ENCODE data around the gene PREX1. TPM values are rescaled to one million over a fixed set of nuclear protein-coding genes. Genes with fewer than 3 reads are reported as not detected.
"Not testable (repeated sequence)": the region's sequence is repeated elsewhere in the genome, so short reads cannot be mapped to it uniquely, and the experiment has no call there.

PREX1 gene
- total RNA-seq, 1 donor from 2014 or later: 17.7 TPM

- DNase-seq (ENCODE audit: extremely low spot score in 2 of 2): no peak
- no peaks in the 10 kb centered on the region for H3K36me3 ChIP-seq
- TF ChIP-seq, protein P1, sequence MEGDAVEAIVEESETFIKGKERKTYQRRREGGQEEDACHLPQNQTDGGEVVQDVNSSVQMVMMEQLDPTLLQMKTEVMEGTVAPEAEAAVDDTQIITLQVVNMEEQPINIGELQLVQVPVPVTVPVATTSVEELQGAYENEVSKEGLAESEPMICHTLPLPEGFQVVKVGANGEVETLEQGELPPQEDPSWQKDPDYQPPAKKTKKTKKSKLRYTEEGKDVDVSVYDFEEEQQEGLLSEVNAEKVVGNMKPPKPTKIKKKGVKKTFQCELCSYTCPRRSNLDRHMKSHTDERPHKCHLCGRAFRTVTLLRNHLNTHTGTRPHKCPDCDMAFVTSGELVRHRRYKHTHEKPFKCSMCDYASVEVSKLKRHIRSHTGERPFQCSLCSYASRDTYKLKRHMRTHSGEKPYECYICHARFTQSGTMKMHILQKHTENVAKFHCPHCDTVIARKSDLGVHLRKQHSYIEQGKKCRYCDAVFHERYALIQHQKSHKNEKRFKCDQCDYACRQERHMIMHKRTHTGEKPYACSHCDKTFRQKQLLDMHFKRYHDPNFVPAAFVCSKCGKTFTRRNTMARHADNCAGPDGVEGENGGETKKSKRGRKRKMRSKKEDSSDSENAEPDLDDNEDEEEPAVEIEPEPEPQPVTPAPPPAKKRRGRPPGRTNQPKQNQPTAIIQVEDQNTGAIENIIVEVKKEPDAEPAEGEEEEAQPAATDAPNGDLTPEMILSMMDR (IDR thresholded peaks at IDR 0.05): no peak
- TF ChIP-seq POLR2AphosphoS5 (IDR thresholded peaks at IDR 0.05; ENCODE audit: insufficient read depth in 1 of 2, low read depth in 1 of 2) (no peak), POLR2A (IDR thresholded peaks at IDR 0.05) (no peak)
- no peaks in the 10 kb centered on the region for H3K9me3 ChIP-seq
- H3K4me3 ChIP-seq: no peak overlapping the region
- H3K27ac ChIP-seq: no peak overlapping the region
- intact Hi-C loops (cut with DNase I): no loop called here
- no peaks in the 10 kb centered on the region for H3K4me1 ChIP-seq
- no peaks in the 10 kb centered on the region for H3K27me3 ChIP-seq
Measured at GRCh38 chr20:48758206-48758820, 69.5 kb downstream of the PREX1 start.

GRCh38 chr20:48756774-48757173, 71.0 kb downstream of the PREX1 start:
- H3K27ac ChIP-seq; H3K9me3 ChIP-seq; H3K36me3 ChIP-seq; H3K27me3 ChIP-seq; DNase-seq (ENCODE audit: extremely low spot score in 2 of 2); H3K4me1 ChIP-seq; H3K4me3 ChIP-seq; intact Hi-C loops (cut with DNase I): not testable (repeated sequence)

- H3K4me3 ChIP-seq: no peak overlapping the region
- H3K27ac ChIP-seq: no peak overlapping the region
- no peak for DNase-seq (ENCODE audit: extremely low spot score in 2 of 2)
- no peaks in the 10 kb centered on the region for H3K9me3 ChIP-seq
- TF ChIP-seq POLR2AphosphoS5 (IDR thresholded peaks at IDR 0.05; ENCODE audit: insufficient read depth in 1 of 2, low read depth in 1 of 2): no peak
- TF ChIP-seq, protein P1 (IDR thresholded peaks at IDR 0.05): no peak
- TF ChIP-seq POLR2A (IDR thresholded peaks at IDR 0.05): no peak
- H3K27me3 ChIP-seq: no peaks in the 10 kb centered on the region
- H3K4me1 ChIP-seq: peaks cover 11% of the 10 kb centered on the region
- intact Hi-C loops (cut with DNase I): no loop called here
- no peaks in the 10 kb centered on the region for H3K36me3 ChIP-seq
Measured at GRCh38 chr20:48754292-48754691, 73.5 kb downstream of the PREX1 start.

GRCh38 chr20:48752963-48753362, 74.8 kb downstream of the PREX1 start:
- H3K4me1 ChIP-seq: peaks cover 11% of the 10 kb centered on the region
- H3K27me3 ChIP-seq: no peaks in the 10 kb centered on the region
- intact Hi-C loops (cut with DNase I): no loop called here
- no peak overlapping the region for H3K27ac ChIP-seq
- no peak overlapping the region for H3K4me3 ChIP-seq
- no peaks in the 10 kb centered on the region for H3K9me3 ChIP-seq
- DNase-seq (ENCODE audit: extremely low spot score in 2 of 2): no peak
- no peak for TF ChIP-seq POLR2A (IDR thresholded peaks at IDR 0.05)
- TF ChIP-seq, protein P1 (IDR thresholded peaks at IDR 0.05): no peak
- no peak for TF ChIP-seq POLR2AphosphoS5 (IDR thresholded peaks at IDR 0.05; ENCODE audit: insufficient read depth in 1 of 2, low read depth in 1 of 2)
- no peaks in the 10 kb centered on the region for H3K36me3 ChIP-seq

- no peak for DNase-seq (ENCODE audit: extremely low spot score in 2 of 2)
- intact Hi-C loops (cut with DNase I): no loop called here
- Histone ChIP-seq H3K27ac (no peak overlapping the region), H3K27me3 (no peaks in the 10 kb centered on the region), H3K4me1 (peaks cover 11% of the 10 kb centered on the region), H3K36me3 (no peaks in the 10 kb centered on the region), H3K9me3 (no peaks in the 10 kb centered on the region), H3K4me3 (no peak overlapping the region)
- TF ChIP-seq POLR2AphosphoS5 (IDR thresholded peaks at IDR 0.05; ENCODE audit: insufficient read depth in 1 of 2, low read depth in 1 of 2): no peak
- TF ChIP-seq, protein P1 (IDR thresholded peaks at IDR 0.05): no peak
- no peak for TF ChIP-seq POLR2A (IDR thresholded peaks at IDR 0.05)
Measured at GRCh38 chr20:48751871-48752270, 75.9 kb downstream of the PREX1 start.

Measured in vagina (tissue), 2 donors.